Measurements from ENCODE around the gene PIK3CD.
"Not testable (repeated sequence)": the region's sequence is repeated elsewhere in the genome, so short reads cannot be mapped to it uniquely, and the experiment has no call there.

The PIK3CD gene

GRCh38 chr1:9621032-9621431, 30.5 kb upstream of the PIK3CD start:
- DNase-seq (ENCODE audit: low read depth in 2 of 2), result no peak

- no peak for DNase-seq (ENCODE audit: low read depth in 2 of 2)
These were observed 27.4 kb upstream of the PIK3CD start for GRCh38 chr1:9624081-9624480.

GRCh38 chr1:9625030-9625429, 26.5 kb upstream of the PIK3CD start:
- DNase-seq (ENCODE audit: low read depth in 2 of 2), result not testable (repeated sequence)

GRCh38 chr1:9626201-9626608, 25.3 kb upstream of the PIK3CD start:
- no peak for DNase-seq (ENCODE audit: low read depth in 2 of 2)

- DNase-seq (ENCODE audit: low read depth in 2 of 2), result peak in 1 of 2 donors; percentile 43
These were observed 22.7 kb upstream of the PIK3CD start for GRCh38 chr1:9628541-9629444.

- peak; percentile 45 to 66 for DNase-seq (ENCODE audit: low read depth in 2 of 2)
These were observed 21.9 kb upstream of the PIK3CD start for GRCh38 chr1:9629445-9630201.

- DNase-seq (ENCODE audit: low read depth in 2 of 2), result no peak
These were observed 21.0 kb upstream of the PIK3CD start for GRCh38 chr1:9630331-9631111.

- no peak for DNase-seq (ENCODE audit: low read depth in 2 of 2)
These were observed 19.9 kb upstream of the PIK3CD start for GRCh38 chr1:9631613-9632012.

- no peak for DNase-seq (ENCODE audit: low read depth in 2 of 2)
These were observed 18.0 kb upstream of the PIK3CD start for GRCh38 chr1:9633493-9633892.

GRCh38 chr1:9634582-9634981, 16.9 kb upstream of the PIK3CD start:
- no peak for DNase-seq (ENCODE audit: low read depth in 2 of 2)

GRCh38 chr1:9639227-9639626, 12.3 kb upstream of the PIK3CD start:
- DNase-seq (ENCODE audit: low read depth in 2 of 2), result no peak

- DNase-seq (ENCODE audit: low read depth in 2 of 2), result no peak
These were observed 7.9 kb upstream of the PIK3CD start for GRCh38 chr1:9643351-9644256.

GRCh38 chr1:9646037-9646436, 5.5 kb upstream of the PIK3CD start:
- DNase-seq (ENCODE audit: low read depth in 2 of 2), result no peak

GRCh38 chr1:9648171-9648570, 3.4 kb upstream of the PIK3CD start:
- no peak for DNase-seq (ENCODE audit: low read depth in 2 of 2)

GRCh38 chr1:9649769-9650168, 1.8 kb upstream of the PIK3CD start:
- DNase-seq (ENCODE audit: low read depth in 2 of 2), result no peak

GRCh38 chr1:9651220-9651564, 339 bp upstream of the PIK3CD start:
- DNase-seq (ENCODE audit: low read depth in 2 of 2), result no peak

GRCh38 chr1:9652379-9653209, 1.1 kb downstream of the PIK3CD start:
- peak in 1 of 2 donors; percentile 38 for DNase-seq (ENCODE audit: low read depth in 2 of 2)

- DNase-seq (ENCODE audit: low read depth in 2 of 2), result no peak
These were observed 1.6 kb downstream of the PIK3CD start for GRCh38 chr1:9653210-9653490.

GRCh38 chr1:9653491-9654050, 2.0 kb downstream of the PIK3CD start:
- no peak for DNase-seq (ENCODE audit: low read depth in 2 of 2)

Data from activated CD4-positive, alpha-beta T cell treated with anti-CD3 and anti-CD28 coated beads for 24 hours (primary cell).